Heart right ventricle (tissue), 16 donors: Measurements from ENCODE around the gene PRAMEF1. TPM values are rescaled to one million over a fixed set of nuclear protein-coding genes. Genes with fewer than 3 reads are reported as not detected.
"Not testable (repeated sequence)": the region's sequence is repeated elsewhere in the genome, so short reads cannot be mapped to it uniquely, and the experiment has no call there.

ENCODE experiments used
- ATAC-seq, 8 donors: fragments of 200-7000 bp; cut with Tn5 transposase; one replicate each; pipeline ENCODE4 v1.9.1; 2020; ENCODE audit warnings: mild to moderate bottlenecking in 8 of 8, moderate library complexity in 8 of 8, moderate number of reproducible peaks in 1 of 8
- DNase-seq, 2 donors: peaks; one replicate each; pipeline ENCODE4 v3.0.0-alpha.2; 2020
- H3K27ac ChIP-seq, 10 donors: fragments of 200-600 bp; sonication (generic) in 2 of 10; one replicate each; pipeline versions ENCODE4 v1.5.0 to v1.8.0; 2020 to 2022; ENCODE audit warnings: mild to moderate bottlenecking in 3 of 10
- H3K27me3 ChIP-seq, 7 donors: fragments of 200-600 bp; one replicate each; pipeline ENCODE4 v1.8.0; 2021 to 2022; ENCODE audit warnings: mild to moderate bottlenecking in 2 of 7
- H3K36me3 ChIP-seq, 9 donors: fragments of 200-600 bp; sonication (generic) in 1 of 9; one replicate each; pipeline versions ENCODE4 v1.5.0 to v1.8.0; 2020 to 2022; ENCODE audit warnings: mild to moderate bottlenecking in 2 of 9
- H3K4me1 ChIP-seq, 9 donors: fragments of 200-600 bp; sonication (generic) in 1 of 9; one replicate each; pipeline versions ENCODE4 v1.5.0 to v1.8.0; 2020 to 2022; ENCODE audit warnings: mild to moderate bottlenecking in 4 of 9
- H3K4me3 ChIP-seq, 10 donors: fragments of 200-600 bp; sonication (generic) in 2 of 10; one replicate each; pipeline versions ENCODE4 v1.5.0 to v1.8.0; 2020 to 2022; ENCODE audit warnings: mild to moderate bottlenecking in 7 of 10, moderate library complexity in 2 of 10
- H3K9me3 ChIP-seq, 11 donors: fragments of 200-600 bp in 10 of 11; sonication (generic) in 2 of 11; one replicate each; pipeline versions ENCODE4 v1.5.0 to v1.8.0; 2013 to 2022; ENCODE audit warnings: mild to moderate bottlenecking in 2 of 11, control low read depth in 1 of 11, moderate library complexity in 1 of 11
- WGBS, 2 donors: extraction: QIAGEN DNeasy Blood & Tissue Kit; methylation state at CpG; one replicate each; pipeline ENCODE4 v1.1.7; 2013; ENCODE audit warnings: inconsistent platforms in 1 of 2; 5-methylcytosine and 5-hydroxymethylcytosine counted together
- intact Hi-C, 10 donors: fragments of 100-400 bp; cut with DNase I; formaldehyde crosslinking; loops; one replicate each; pipeline versions ENCODE4 v1.11.1 to v1.14.2; 2022
- long read RNA-seq, 3 donors: library from polyadenylated mRNA; unstranded; transcript quantifications; one replicate each; pipeline ENCODE4 v2.0.0, GENCODE V29; 2020 to 2021
- polyA plus RNA-seq, 2 donors: library from polyadenylated mRNA; stranded (reverse); fragments of 200-250 nt; gene quantifications; one replicate each; pipeline ENCODE4 v1.2.3, GENCODE V29; 2013
- total RNA-seq, 10 donors: library from RNA; stranded (reverse); fragmentation: NEBNext Ultra II Directional in 3 of 10; extraction: Animal tissue kit (Norgen Biotek cat#: 25700) in 3 of 10; gene quantifications; one replicate each; pipeline versions ENCODE4 v1.2.1 to v1.2.4, GENCODE V29; 2021 to 2023
- TF ChIP-seq, protein P1 (sequence below), 9 donors: fragments of 200-600 bp; sonication (generic) in 2 of 9; IDR thresholded peaks; one replicate each; pipeline versions ENCODE4 v1.5.0 to v1.8.0; 2021 to 2022; ENCODE audit warnings: antibody characterized with exemption in 9 of 9, mild to moderate bottlenecking in 5 of 9, moderate library complexity in 1 of 9
- donor health status: Arrhythmogenic right ventricular cardiomyopathy.
- donor health status: ischemic (EF 13 %, LVEDD 7.1; RV severe dilation, severe dysfunction).
- donor health status: healthy with polysubstance abuse.
- donor health status: DM: no; HTN: yes; CAD: no.
- donor health status: DM: no; HTN: no; CAD: no.
- donor health status: ischemic (EF 25% LVEDD 6.9; RV normal size, moderate dysfunction).
- donor health status: ischemic (EF 25% LVEDD 5.7; RV mildly dilated, moderate dysfunction).
- donor health status: healthy.
- donor health status: DM: yes; HTN: yes; CAD: no.
- donor health status: Ischemic cardiomyopathy.
- donor health status: ischemic (EF 35%, LVEDD 5.7; RV mildly dilated, moderate dysfunction).
- donor health status: nonischemic (EF 11% LVEDD 7.7; RV severe dilation, severe dysfunction).
- donor health status: DM: yes; HTN: yes; CAD: no.
- donor health status: PGD.
- donor health status: ischemic (EF 29% LVEDD 5.4; RV normal size, mild dysfunction).
- donor health status: nonischemic (EF 23%, LVEDD 6.1; RV moderate dilation, normal function).

PRAMEF1 gene, protein sequence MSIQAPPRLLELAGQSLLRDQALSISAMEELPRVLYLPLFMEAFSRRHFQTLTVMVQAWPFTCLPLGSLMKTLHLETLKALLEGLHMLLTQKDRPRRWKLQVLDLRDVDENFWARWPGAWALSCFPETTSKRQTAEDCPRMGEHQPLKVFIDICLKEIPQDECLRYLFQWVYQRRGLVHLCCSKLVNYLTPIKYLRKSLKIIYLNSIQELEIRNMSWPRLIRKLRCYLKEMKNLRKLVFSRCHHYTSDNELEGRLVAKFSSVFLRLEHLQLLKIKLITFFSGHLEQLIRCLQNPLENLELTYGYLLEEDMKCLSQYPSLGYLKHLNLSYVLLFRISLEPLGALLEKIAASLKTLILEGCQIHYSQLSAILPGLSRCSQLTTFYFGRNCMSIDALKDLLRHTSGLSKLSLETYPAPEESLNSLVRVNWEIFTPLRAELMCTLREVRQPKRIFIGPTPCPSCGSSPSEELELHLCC
- total RNA-seq (not detected), polyA plus RNA-seq (not detected)
- long read RNA-seq, donor 1 = 0 reads
- long read RNA-seq, donor 2 = 0 reads
- long read RNA-seq, donor 3 = 0 reads

GRCh38 chr1:12791097-12791496, at the start of gene PRAMEF1:
Gene PRAMEF1 (plus strand): TSS chr1:12791397. CDS start chr1:12793228, 1,831 bp downstream.
- WGBS, 2 donors = 61 to 83% methylated on average over 5 of the region's 5 CpGs
- H3K36me3 ChIP-seq, H3K4me1 ChIP-seq, ATAC-seq, H3K27ac ChIP-seq, H3K9me3 ChIP-seq, H3K4me3 ChIP-seq, H3K27me3 ChIP-seq, intact Hi-C loops, DNase-seq: not testable (repeated sequence)

- intact Hi-C loops = no loop called here
- DNase-seq = no peak
Observed at GRCh38 chr1:12741946-12742345, 49.3 kb upstream of the PRAMEF1 start.

DNA sequence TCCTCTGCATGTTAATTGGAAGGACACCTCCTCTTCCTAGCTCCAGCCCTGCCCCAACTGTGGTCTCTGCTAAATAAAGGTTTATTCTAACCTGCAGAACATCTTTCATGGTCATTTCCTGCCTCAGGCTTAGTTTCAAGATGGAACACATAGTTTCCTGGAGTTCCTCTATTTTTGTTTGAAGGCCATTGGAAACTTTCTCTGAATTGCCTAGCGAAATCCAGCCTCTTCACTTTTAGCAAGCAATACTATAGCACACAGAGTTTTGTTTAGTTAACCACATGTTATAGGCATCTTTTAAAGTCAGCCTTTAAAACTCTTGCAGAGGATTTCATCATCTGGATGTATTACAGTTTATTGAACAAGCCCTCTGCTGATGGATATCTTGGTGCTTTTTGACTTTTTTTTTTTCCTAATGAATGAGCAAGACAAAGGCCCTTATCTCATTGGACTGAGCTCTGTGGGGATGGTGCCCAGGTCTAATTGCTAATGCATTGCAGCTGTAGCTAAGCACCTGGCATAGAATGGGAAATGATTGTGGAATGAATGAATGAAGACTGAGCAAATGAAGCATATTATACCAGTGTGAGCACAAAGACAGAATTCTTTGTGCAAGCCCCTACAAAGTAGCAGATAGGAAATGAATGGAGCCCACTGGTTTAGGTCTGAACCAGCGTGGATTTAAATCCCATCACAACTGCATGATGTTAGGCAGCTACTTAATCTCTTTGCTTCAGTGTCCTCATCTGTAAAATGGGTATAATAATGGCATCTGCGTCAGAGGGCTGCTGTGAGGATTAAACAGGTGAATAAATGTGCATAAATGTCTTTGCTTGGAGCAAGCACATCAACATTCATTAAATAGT, 45.8 kb upstream of the PRAMEF1 start:
- no peak overlapping the region for H3K4me3 ChIP-seq
- H3K36me3 ChIP-seq = no peaks in the 10 kb centered on the region
- 63 to 71% methylated on average over 3 of the region's 3 CpGs for WGBS, 2 donors
- ATAC-seq (no peak), DNase-seq (no peak)
- TF ChIP-seq, protein P1, sequence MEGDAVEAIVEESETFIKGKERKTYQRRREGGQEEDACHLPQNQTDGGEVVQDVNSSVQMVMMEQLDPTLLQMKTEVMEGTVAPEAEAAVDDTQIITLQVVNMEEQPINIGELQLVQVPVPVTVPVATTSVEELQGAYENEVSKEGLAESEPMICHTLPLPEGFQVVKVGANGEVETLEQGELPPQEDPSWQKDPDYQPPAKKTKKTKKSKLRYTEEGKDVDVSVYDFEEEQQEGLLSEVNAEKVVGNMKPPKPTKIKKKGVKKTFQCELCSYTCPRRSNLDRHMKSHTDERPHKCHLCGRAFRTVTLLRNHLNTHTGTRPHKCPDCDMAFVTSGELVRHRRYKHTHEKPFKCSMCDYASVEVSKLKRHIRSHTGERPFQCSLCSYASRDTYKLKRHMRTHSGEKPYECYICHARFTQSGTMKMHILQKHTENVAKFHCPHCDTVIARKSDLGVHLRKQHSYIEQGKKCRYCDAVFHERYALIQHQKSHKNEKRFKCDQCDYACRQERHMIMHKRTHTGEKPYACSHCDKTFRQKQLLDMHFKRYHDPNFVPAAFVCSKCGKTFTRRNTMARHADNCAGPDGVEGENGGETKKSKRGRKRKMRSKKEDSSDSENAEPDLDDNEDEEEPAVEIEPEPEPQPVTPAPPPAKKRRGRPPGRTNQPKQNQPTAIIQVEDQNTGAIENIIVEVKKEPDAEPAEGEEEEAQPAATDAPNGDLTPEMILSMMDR (IDR thresholded peaks at IDR 0.05) = no peak
- H3K9me3 ChIP-seq = peaks cover 0 to 35% (median 24%) of the 10 kb centered on the region in 11 donors
- intact Hi-C loops = no loop called here
- H3K27ac ChIP-seq = no peak overlapping the region
- H3K4me1 ChIP-seq = no peaks in the 10 kb centered on the region
- H3K27me3 ChIP-seq = peaks cover 0 to 38% (median 7%) of the 10 kb centered on the region in 7 donors

More at GRCh38 chr1:12741946-12742345, 49.3 kb upstream of the PRAMEF1 start:
- Histone ChIP-seq H3K27ac (no peak overlapping the region), H3K27me3 (peaks cover 0 to 37% (median 7%) of the 10 kb centered on the region in 7 donors), H3K9me3 (peaks cover 0 to 7% (median 0%) of the 10 kb centered on the region in 11 donors), H3K36me3 (no peaks in the 10 kb centered on the region), H3K4me1 (no peaks in the 10 kb centered on the region), H3K4me3 (no peak overlapping the region)
- TF ChIP-seq, protein P1 (IDR thresholded peaks at IDR 0.05) = no peak
- 72 to 77% methylated on average over 3 of the region's 3 CpGs for WGBS, 2 donors
- ATAC-seq = no peak

DNA sequence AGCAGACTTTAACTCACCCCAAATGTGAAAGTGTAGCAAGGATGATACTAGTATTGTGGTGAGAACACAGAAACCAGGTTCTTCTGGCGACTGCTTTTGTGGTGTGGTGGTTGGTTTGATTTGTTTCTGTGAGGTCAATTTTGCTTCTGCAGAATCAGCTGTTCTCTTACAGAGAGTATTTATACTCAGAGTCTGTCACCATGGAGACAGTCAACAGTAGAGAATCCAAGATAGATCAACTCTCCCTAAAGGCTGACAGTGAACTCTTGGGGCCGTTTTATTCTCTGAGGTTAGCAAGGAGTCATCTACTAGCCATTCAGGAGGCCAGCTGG, 45.2 kb upstream of the PRAMEF1 start, which contains the start of gene CFAP107:
Gene CFAP107 (plus strand): TSS at position 209 of the 332 bp plus-strand sequence. CDS start 231 bp downstream, outside the sequence.
- 38 to 40% methylated on average over 2 of the region's 2 CpGs for WGBS, 2 donors
- intact Hi-C loops = no loop called here
- DNase-seq = no peak

More for the DNA sequence above, 45.2 kb upstream of the PRAMEF1 start, which contains the start of gene CFAP107:
- no peak within 1 kb of the TSS for H3K27ac ChIP-seq
- no peaks in the 10 kb centered on the region for H3K36me3 ChIP-seq
- H3K9me3 ChIP-seq = peaks cover 0 to 38% (median 25%) of the 10 kb centered on the region in 11 donors
- TF ChIP-seq, protein P1 (IDR thresholded peaks at IDR 0.05) = no peak
- H3K4me1 ChIP-seq = no peaks in the 10 kb centered on the region
- peaks cover 0 to 41% (median 10%) of the 10 kb centered on the region in 7 donors for H3K27me3 ChIP-seq
- ATAC-seq = no peak
- no peak within 1 kb of the TSS for H3K4me3 ChIP-seq
